HK-2 (cell line): Measurements from ENCODE around the gene GNAQ.

Source experiments
- DNase-seq: peaks from one replicate; pipeline ENCODE4 v3.0.0-alpha.2; 2018; ENCODE audit not compliant: unreplicated experiment

The GNAQ gene

GRCh38 chr9:77974434-77974833 lies 57.2 kb downstream of the GNAQ start:
- DNase-seq: no peak

GRCh38 chr9:77969083-77969482 lies 62.5 kb downstream of the GNAQ start:
- no peak for DNase-seq

- DNase-seq: no peak
Observed at GRCh38 chr9:77968506-77968905, 63.1 kb downstream of the GNAQ start.

GRCh38 chr9:77966718-77967117 lies 64.9 kb downstream of the GNAQ start:
- no peak for DNase-seq

- DNase-seq: no peak
Observed at GRCh38 chr9:77965445-77966123, 66.0 kb downstream of the GNAQ start.

GRCh38 chr9:77964258-77964657 lies 67.4 kb downstream of the GNAQ start:
- DNase-seq: no peak

- DNase-seq: no peak
Observed at GRCh38 chr9:77961541-77961940, 70.1 kb downstream of the GNAQ start.

GRCh38 chr9:77960356-77961153 lies 71.1 kb downstream of the GNAQ start:
- no peak for DNase-seq

GRCh38 chr9:77959803-77960202 lies 71.8 kb downstream of the GNAQ start:
- no peak for DNase-seq

GRCh38 chr9:77957652-77958051 lies 74.0 kb downstream of the GNAQ start:
- DNase-seq: no peak

GRCh38 chr9:77956555-77956954 lies 75.1 kb downstream of the GNAQ start:
- no peak for DNase-seq

GRCh38 chr9:77954666-77955015 lies 77.0 kb downstream of the GNAQ start:
- DNase-seq: no peak

- DNase-seq: no peak
Observed at GRCh38 chr9:77954013-77954665, 77.5 kb downstream of the GNAQ start.

- DNase-seq: no peak
Observed at GRCh38 chr9:77953590-77953989, 78.0 kb downstream of the GNAQ start.

- no peak for DNase-seq
Observed at GRCh38 chr9:77952635-77953328, 78.8 kb downstream of the GNAQ start.

GRCh38 chr9:77951369-77951768 lies 80.2 kb downstream of the GNAQ start:
- no peak for DNase-seq

- DNase-seq: no peak
Observed at GRCh38 chr9:77949751-77950436, 81.7 kb downstream of the GNAQ start.

- DNase-seq: no peak
Observed at GRCh38 chr9:77947651-77948050, 84.0 kb downstream of the GNAQ start.

- DNase-seq: no peak
Observed at GRCh38 chr9:77946969-77947620, 84.5 kb downstream of the GNAQ start.

GRCh38 chr9:77946296-77946695 lies 85.3 kb downstream of the GNAQ start:
- DNase-seq: no peak

- no peak for DNase-seq
Observed at GRCh38 chr9:77945798-77946197, 85.8 kb downstream of the GNAQ start.
